ENCODE results near the gene TIGD1. TPM values are rescaled to one million over a fixed set of nuclear protein-coding genes. Genes with fewer than 3 reads are reported as not detected.

The TIGD1 gene
- total and polyA plus RNA-seq, 4 donors, result 2.0 to 6.0 (median 4.5) TPM

GRCh38 chr2:232508251-232508650, 42.1 kb downstream of the TIGD1 start:
- Histone ChIP-seq H3K36me3 (ENCODE audit: control insufficient read depth in 4 of 4, insufficient read depth in 4 of 4, low read length in 4 of 4) (no peaks in the 10 kb centered on the region), H3K9ac (ENCODE audit: insufficient read depth in 1 of 2, low read length in 2 of 2) (no peak overlapping the region), H3K27me3 (ENCODE audit: control insufficient read depth in 3 of 3, insufficient read depth in 3 of 3, low read length in 2 of 3) (peaks cover 0 to 40% (median 22%) of the 10 kb centered on the region in 3 donors), H3K27ac (ENCODE audit: low read depth in 1 of 2, low read length in 1 of 2) (no peak overlapping the region), H3K4me1 (ENCODE audit: control insufficient read depth in 5 of 5, insufficient read depth in 5 of 5, low read length in 5 of 5) (peaks cover 0 to 6% (median 0%) of the 10 kb centered on the region in 5 donors), H3K9me3 (ENCODE audit: control insufficient read depth in 4 of 4, insufficient read depth in 3 of 4, low read length in 3 of 4) (peaks cover 0 to 4% (median 0%) of the 10 kb centered on the region in 4 donors), H3K4me3 (no peak overlapping the region)
- no peak for ATAC-seq (ENCODE audit: insufficient read depth, low FRiP score)
- WGBS, 2 donors, result 71 to 79% methylated on average over 7 of the region's 7 CpGs
- no peak for TF ChIP-seq CTCF (IDR thresholded peaks at IDR 0.05; ENCODE audit: control extremely low read depth, extremely low read depth)
- DNase-seq, result no peak

- 83 to 84% methylated on average over 4 of the region's 4 CpGs for WGBS, 2 donors
- TF ChIP-seq CTCF (IDR thresholded peaks at IDR 0.05; ENCODE audit: control extremely low read depth, extremely low read depth), result no peak
- Histone ChIP-seq H3K9me3 (ENCODE audit: control insufficient read depth in 4 of 4, insufficient read depth in 3 of 4, low read length in 3 of 4) (peaks cover 0 to 4% (median 0%) of the 10 kb centered on the region in 4 donors), H3K4me3 (no peak overlapping the region), H3K36me3 (ENCODE audit: control insufficient read depth in 4 of 4, insufficient read depth in 4 of 4, low read length in 4 of 4) (no peaks in the 10 kb centered on the region), H3K27me3 (ENCODE audit: control insufficient read depth in 3 of 3, insufficient read depth in 3 of 3, low read length in 2 of 3) (peaks cover 0 to 40% (median 24%) of the 10 kb centered on the region in 3 donors), H3K4me1 (ENCODE audit: control insufficient read depth in 5 of 5, insufficient read depth in 5 of 5, low read length in 5 of 5) (peaks cover 0 to 8% (median 0%) of the 10 kb centered on the region in 5 donors), H3K27ac (ENCODE audit: low read depth in 1 of 2, low read length in 1 of 2) (no peak overlapping the region), H3K9ac (ENCODE audit: insufficient read depth in 1 of 2, low read length in 2 of 2) (no peak overlapping the region)
- DNase-seq (no peak), ATAC-seq (ENCODE audit: insufficient read depth, low FRiP score) (no peak)
These were observed 43.6 kb downstream of the TIGD1 start for GRCh38 chr2:232506709-232507108.

GRCh38 chr2:232505856-232506255, 44.5 kb downstream of the TIGD1 start:
- ATAC-seq (ENCODE audit: insufficient read depth, low FRiP score) (no peak), DNase-seq (no peak)
- Histone ChIP-seq H3K4me1 (ENCODE audit: control insufficient read depth in 5 of 5, insufficient read depth in 5 of 5, low read length in 5 of 5) (peaks cover 0 to 8% (median 0%) of the 10 kb centered on the region in 5 donors), H3K36me3 (ENCODE audit: control insufficient read depth in 4 of 4, insufficient read depth in 4 of 4, low read length in 4 of 4) (no peaks in the 10 kb centered on the region), H3K27ac (ENCODE audit: low read depth in 1 of 2, low read length in 1 of 2) (no peak overlapping the region), H3K9me3 (ENCODE audit: control insufficient read depth in 4 of 4, insufficient read depth in 3 of 4, low read length in 3 of 4) (peaks cover 0 to 4% (median 0%) of the 10 kb centered on the region in 4 donors), H3K4me3 (no peak overlapping the region), H3K9ac (ENCODE audit: insufficient read depth in 1 of 2, low read length in 2 of 2) (no peak overlapping the region), H3K27me3 (ENCODE audit: control insufficient read depth in 3 of 3, insufficient read depth in 3 of 3, low read length in 2 of 3) (peaks cover 0 to 40% (median 24%) of the 10 kb centered on the region in 3 donors)
- 40 to 43% methylated on average over 10 of the region's 10 CpGs for WGBS, 2 donors
- TF ChIP-seq CTCF (IDR thresholded peaks at IDR 0.05; ENCODE audit: control extremely low read depth, extremely low read depth), result no peak

GRCh38 chr2:232504438-232504837, 45.9 kb downstream of the TIGD1 start:
- no peaks in the 10 kb centered on the region for H3K36me3 ChIP-seq (ENCODE audit: control insufficient read depth in 4 of 4, insufficient read depth in 4 of 4, low read length in 4 of 4)
- peaks cover 0 to 4% (median 0%) of the 10 kb centered on the region in 4 donors for H3K9me3 ChIP-seq (ENCODE audit: control insufficient read depth in 4 of 4, insufficient read depth in 3 of 4, low read length in 3 of 4)
- peaks cover 0 to 8% (median 0%) of the 10 kb centered on the region in 5 donors for H3K4me1 ChIP-seq (ENCODE audit: control insufficient read depth in 5 of 5, insufficient read depth in 5 of 5, low read length in 5 of 5)
- H3K27me3 ChIP-seq (ENCODE audit: control insufficient read depth in 3 of 3, insufficient read depth in 3 of 3, low read length in 2 of 3), result peaks cover 0 to 40% (median 24%) of the 10 kb centered on the region in 3 donors
- WGBS, 2 donors, result 64 to 86% methylated on average over 2 of the region's 2 CpGs
- no peak for ATAC-seq (ENCODE audit: insufficient read depth, low FRiP score)
- DNase-seq, result no peak
- no peak overlapping the region for H3K4me3 ChIP-seq
- no peak overlapping the region for H3K9ac ChIP-seq (ENCODE audit: insufficient read depth in 1 of 2, low read length in 2 of 2)
- no peak overlapping the region for H3K27ac ChIP-seq (ENCODE audit: low read depth in 1 of 2, low read length in 1 of 2)
- TF ChIP-seq CTCF (IDR thresholded peaks at IDR 0.05; ENCODE audit: control extremely low read depth, extremely low read depth), result no peak
